HG02973 (cell line): ENCODE results near the gene PRPF18.

Experiments
- ATAC-seq: cut with Tn5 transposase; IDR thresholded peaks from one replicate; pipeline ENCODE4 v1.9.1; 2021; ENCODE audit warnings: moderate library complexity; ENCODE audit not compliant: unreplicated experiment

Gene PRPF18

GRCh38 chr10:13597909-13598308 is 11.1 kb downstream of the PRPF18 start:
- ATAC-seq = no peak

DNA sequence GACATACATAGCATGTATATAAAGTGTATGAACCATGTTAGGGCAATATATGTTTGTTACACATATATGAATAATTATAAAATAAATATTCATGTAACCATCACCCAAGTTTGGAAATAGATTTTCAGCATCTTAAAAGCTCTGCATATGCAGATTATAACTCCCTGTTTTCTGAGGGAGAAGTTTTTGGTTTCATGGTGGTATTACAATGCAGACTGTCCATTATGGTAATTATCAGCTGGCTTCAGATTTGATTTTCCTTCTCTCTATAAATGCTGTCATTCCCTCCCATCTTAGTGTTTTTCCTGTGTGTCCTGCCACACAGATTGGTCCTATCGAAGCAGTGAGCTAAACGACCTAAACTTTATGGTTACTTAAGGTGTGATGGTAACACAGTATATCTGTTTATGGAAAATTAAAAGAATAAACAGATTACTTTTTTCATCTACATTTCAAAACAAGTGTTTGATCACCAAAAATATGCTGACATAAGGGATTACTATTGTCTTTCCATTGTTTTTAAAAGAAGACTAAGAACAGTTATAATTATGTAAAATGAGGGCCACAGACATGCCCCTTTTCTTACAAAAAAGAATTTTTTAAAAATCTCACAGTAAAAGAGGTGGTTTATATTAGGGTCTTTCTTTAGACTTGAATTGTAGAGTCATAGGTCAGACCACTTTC is 17.7 kb downstream of the PRPF18 start:
- ATAC-seq = no peak

- no peak for ATAC-seq
Observed at GRCh38 chr10:13608246-13608853, 21.6 kb downstream of the PRPF18 start.

GRCh38 chr10:13612654-13613373 is 26.0 kb downstream of the PRPF18 start:
- ATAC-seq = no peak

DNA sequence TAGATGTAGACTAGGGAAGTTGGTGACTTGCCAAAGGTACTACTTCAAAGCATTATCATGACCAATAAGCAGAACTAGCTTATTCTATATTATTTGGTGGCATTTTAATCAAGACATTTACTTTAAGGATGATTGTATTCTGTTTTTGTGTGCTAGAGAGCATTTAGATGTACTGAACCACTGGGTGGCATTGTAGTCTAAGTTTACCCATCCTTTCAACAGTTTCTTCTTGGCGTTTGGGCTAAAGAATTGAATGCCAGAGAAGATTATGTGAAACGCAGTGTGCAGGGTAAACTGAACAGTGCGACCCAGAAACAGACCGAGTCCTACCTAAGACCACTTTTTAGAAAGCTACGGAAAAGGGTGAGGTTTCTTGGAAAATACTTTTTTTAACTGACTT is 26.8 kb downstream of the PRPF18 start:
- ATAC-seq = no peak

- ATAC-seq = no peak
Observed at GRCh38 chr10:13614530-13615332, 28.0 kb downstream of the PRPF18 start.

- no peak for ATAC-seq
Observed at GRCh38 chr10:13615650-13616300, 29.0 kb downstream of the PRPF18 start.

DNA sequence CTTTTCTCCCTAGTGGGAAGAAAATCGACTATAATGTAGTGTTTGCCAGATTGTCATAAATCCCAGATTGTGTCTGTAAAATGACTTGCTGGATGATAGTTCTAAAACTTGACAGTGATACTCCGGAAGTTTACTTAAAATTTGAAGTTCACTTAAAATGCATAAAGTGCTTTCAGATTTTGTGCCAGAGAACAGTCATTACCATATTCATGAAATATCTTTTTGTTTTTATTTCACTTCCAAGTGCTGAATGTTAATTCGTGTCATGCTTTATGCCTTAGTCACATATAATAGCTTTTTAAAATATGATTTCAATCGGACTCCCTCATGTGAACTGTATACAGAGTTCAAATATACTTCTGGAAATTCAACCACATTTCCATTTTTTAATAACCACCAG is 30.4 kb downstream of the PRPF18 start:
- no peak for ATAC-seq

GRCh38 chr10:13621931-13622330 is 35.2 kb downstream of the PRPF18 start:
- ATAC-seq = no peak

GRCh38 chr10:13624630-13625029 is 37.9 kb downstream of the PRPF18 start:
- ATAC-seq = no peak

GRCh38 chr10:13627459-13628310 is 40.9 kb downstream of the PRPF18 start:
- ATAC-seq = no peak

DNA sequence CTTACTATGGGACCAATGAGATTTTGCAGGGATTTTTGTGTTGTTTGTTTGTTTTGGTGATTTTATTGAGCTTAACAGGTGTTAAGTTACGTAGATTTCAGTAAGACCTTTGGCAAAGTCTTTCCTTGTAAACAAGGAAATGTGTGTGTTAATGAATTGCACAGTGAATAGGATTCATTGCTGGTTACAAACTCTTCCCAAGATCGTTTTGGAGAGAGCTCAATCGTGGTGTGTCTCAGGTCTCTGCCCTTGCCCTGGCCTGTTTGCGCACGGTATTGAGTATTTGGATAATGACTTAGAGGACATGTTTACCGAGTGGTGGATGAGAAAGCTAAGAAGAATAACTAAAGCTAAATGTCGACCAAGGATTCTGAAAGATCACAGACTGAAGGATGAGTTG is 41.9 kb downstream of the PRPF18 start:
- no peak for ATAC-seq

GRCh38 chr10:13629116-13629515 is 42.4 kb downstream of the PRPF18 start:
- ATAC-seq = no peak

DNA sequence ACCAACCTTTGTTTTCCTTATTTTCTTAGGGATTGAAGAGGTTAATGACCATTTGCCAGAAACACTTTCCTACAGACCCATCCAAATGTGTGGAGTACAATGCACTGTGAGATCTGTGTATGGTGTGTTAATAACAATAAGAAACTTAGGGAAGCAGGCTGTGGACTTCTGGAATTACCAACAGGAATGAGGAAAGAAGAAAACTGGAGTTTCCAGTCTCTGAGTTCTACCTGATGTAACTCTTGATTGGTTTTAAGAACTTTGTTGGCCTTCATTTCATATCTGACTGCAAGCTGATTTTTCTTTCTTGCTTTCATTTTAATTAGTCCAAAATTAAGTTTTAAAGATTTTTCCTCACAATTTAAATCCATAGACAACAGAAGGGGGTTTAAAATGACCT is 43.5 kb downstream of the PRPF18 start:
- ATAC-seq = no peak

DNA sequence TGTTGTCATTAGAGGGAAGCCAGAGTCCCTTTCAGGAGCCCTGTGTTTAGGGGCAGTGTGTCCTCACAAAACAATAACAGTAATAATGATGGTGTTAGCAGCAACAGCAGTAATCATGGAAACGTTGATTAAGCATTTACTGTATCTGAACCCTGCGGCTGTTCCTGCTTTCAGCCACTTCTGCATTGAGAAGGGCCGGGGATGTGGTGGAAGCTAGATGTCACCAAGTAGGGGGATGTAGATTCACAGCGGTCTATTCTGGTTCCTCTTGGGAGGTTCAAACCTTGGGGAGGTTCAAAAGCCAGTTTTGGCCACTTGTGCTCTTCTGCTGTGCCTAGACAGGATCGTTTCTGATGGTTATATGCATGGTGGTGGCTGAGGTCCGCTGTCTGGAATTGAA is 44.8 kb downstream of the PRPF18 start:
- no peak for ATAC-seq

- ATAC-seq = no peak
Observed at GRCh38 chr10:13632440-13632839, 45.7 kb downstream of the PRPF18 start.

- no peak for ATAC-seq
Observed at GRCh38 chr10:13632884-13633440, 46.2 kb downstream of the PRPF18 start.

DNA sequence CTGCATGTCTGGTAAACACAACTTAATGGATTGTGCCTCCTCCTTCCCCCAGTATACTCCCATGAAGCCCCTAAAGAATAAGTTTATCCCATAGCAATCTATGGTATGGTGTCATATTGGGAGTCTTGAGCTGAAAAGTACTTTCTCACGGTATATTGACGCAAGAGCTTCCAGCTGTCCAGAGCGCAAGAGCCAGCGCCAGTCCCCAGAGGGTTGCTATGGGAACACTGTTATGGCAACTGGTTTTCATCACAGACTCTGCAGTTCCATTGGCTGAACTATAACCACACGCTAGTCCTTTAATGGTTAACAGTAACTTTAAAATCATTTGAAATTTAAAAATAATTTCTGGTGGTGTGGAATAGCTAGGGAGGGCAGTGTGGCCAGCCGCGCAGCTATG is 46.9 kb downstream of the PRPF18 start:
- ATAC-seq = no peak

DNA sequence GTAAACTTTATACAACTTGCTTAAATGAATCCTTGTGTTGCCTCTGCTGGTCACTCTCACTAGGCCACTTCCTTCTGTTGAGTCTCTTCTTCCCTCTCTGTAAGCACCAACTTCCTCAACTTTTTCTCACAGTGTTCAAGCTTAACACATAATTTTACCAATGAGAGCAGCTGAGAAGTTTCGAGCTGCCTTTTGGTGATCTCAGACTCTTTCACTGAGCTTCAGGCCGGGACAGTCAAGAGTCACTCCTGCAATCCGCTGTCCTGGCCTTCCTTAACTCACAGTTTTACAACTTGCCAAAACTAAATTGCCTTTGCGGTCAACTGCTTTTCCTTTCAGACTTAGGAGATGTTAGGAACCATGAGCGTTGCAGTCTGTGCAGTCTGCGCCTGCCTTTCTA is 47.4 kb downstream of the PRPF18 start:
- no peak for ATAC-seq

GRCh38 chr10:13636776-13637175 is 50.0 kb downstream of the PRPF18 start:
- no peak for ATAC-seq
